ENCODE measurements around the gene IL10RB.

DNA sequence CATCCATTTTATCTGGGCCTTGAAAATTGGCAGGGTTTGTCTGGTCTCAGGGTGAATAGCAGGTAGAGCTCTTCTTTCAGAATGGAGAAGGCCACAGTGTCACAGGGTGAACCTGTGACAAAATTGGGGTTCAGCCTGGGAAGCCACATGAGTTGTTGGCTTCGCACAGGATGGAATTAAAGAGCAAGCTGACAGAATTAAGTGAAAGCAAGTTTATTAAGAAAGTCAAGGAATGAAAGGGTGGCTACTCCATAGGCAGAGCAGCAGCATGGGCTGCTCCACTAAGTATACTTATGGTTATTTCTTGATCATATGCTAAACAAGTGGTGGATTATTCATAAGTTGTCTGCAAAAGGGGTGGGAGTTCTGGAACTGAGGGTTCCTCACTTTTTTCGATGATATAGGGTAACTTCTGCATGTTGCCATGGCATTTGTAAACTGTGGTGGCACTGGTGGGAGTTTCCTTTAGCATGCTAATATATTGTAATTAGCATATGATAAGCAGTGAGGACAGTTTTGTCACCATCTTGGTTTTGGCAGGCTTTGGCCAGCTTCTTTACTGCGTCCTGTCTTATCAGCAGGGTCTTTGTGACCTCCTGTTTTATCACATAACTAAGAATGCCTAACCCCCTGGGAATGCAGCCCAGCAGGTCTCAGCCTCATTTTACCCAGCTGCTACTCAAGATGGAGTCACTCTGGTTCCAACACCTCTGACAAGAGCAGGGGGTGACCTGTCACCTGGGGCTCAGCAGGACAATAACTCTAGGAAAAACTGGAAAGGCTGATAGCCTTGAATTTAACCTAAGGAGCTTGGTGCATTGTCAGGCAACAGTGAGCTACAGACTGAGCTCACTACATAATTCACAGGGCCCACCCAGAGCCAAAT lies 31.3 kb upstream of the IL10RB start:
- no peak for TF ChIP-seq EZH2phosphoT487 (IDR thresholded peaks at IDR 0.05; ENCODE audit: low read depth)
- TF ChIP-seq, protein P1, sequence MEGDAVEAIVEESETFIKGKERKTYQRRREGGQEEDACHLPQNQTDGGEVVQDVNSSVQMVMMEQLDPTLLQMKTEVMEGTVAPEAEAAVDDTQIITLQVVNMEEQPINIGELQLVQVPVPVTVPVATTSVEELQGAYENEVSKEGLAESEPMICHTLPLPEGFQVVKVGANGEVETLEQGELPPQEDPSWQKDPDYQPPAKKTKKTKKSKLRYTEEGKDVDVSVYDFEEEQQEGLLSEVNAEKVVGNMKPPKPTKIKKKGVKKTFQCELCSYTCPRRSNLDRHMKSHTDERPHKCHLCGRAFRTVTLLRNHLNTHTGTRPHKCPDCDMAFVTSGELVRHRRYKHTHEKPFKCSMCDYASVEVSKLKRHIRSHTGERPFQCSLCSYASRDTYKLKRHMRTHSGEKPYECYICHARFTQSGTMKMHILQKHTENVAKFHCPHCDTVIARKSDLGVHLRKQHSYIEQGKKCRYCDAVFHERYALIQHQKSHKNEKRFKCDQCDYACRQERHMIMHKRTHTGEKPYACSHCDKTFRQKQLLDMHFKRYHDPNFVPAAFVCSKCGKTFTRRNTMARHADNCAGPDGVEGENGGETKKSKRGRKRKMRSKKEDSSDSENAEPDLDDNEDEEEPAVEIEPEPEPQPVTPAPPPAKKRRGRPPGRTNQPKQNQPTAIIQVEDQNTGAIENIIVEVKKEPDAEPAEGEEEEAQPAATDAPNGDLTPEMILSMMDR (IDR thresholded peaks at IDR 0.05; ENCODE audit: low read depth, low read length): no peak

All from OCI-LY3 (cell line).